GM19328 (cell line): ENCODE results near the gene MAP3K7.

Source experiments
- ATAC-seq: cut with Tn5 transposase; IDR thresholded peaks from one replicate; pipeline ENCODE4 v1.9.1; 2021; ENCODE audit warnings: mild to moderate bottlenecking, moderate library complexity; ENCODE audit not compliant: unreplicated experiment

The MAP3K7 gene

GRCh38 chr6:90485635-90486277, 101.1 kb downstream of the MAP3K7 start:
- ATAC-seq, result no peak

GRCh38 chr6:90484903-90485302, 102.0 kb downstream of the MAP3K7 start:
- no peak for ATAC-seq

GRCh38 chr6:90484385-90484784, 102.5 kb downstream of the MAP3K7 start:
- ATAC-seq, result no peak

GRCh38 chr6:90483956-90484355, 102.9 kb downstream of the MAP3K7 start:
- ATAC-seq, result no peak

GRCh38 chr6:90483116-90483839, 103.6 kb downstream of the MAP3K7 start:
- ATAC-seq, result no peak

- no peak for ATAC-seq
These were observed 106.2 kb downstream of the MAP3K7 start for GRCh38 chr6:90480666-90481065.

- ATAC-seq, result no peak
These were observed 107.3 kb downstream of the MAP3K7 start for GRCh38 chr6:90479603-90479926.

GRCh38 chr6:90478789-90479602, 107.9 kb downstream of the MAP3K7 start:
- peak; percentile 88 for ATAC-seq

GRCh38 chr6:90478278-90478677, 108.6 kb downstream of the MAP3K7 start:
- no peak for ATAC-seq

GRCh38 chr6:90477366-90477765, 109.5 kb downstream of the MAP3K7 start:
- ATAC-seq, result no peak

GRCh38 chr6:90472716-90473115, 114.2 kb downstream of the MAP3K7 start:
- no peak for ATAC-seq

- no peak for ATAC-seq
These were observed 115.6 kb downstream of the MAP3K7 start for GRCh38 chr6:90471263-90471662.

GRCh38 chr6:90469906-90470305, 117.0 kb downstream of the MAP3K7 start:
- no peak for ATAC-seq

GRCh38 chr6:90468859-90469258, 118.0 kb downstream of the MAP3K7 start:
- no peak for ATAC-seq

GRCh38 chr6:90468080-90468479, 118.8 kb downstream of the MAP3K7 start:
- no peak for ATAC-seq

- no peak for ATAC-seq
These were observed 119.3 kb downstream of the MAP3K7 start for GRCh38 chr6:90467546-90467945.

GRCh38 chr6:90466154-90466940, 120.5 kb downstream of the MAP3K7 start:
- no peak for ATAC-seq

- no peak for ATAC-seq
These were observed 121.2 kb downstream of the MAP3K7 start for GRCh38 chr6:90465686-90466085.

GRCh38 chr6:90464507-90464906, 122.4 kb downstream of the MAP3K7 start:
- ATAC-seq, result no peak

GRCh38 chr6:90463874-90464273, 123.0 kb downstream of the MAP3K7 start:
- no peak for ATAC-seq
